Hematopoietic multipotent progenitor cell treated with erythropoietin and hydrocortisone succinate and interleukin-3 and kit ligand, for 6 days (in vitro differentiated cells): ENCODE measurements around the gene GNA14.
A peak's percentile ranks its signal among the peaks of the same experiment; 100 is the strongest.
"Not testable (repeated sequence)": the region's sequence is repeated elsewhere in the genome, so short reads cannot be mapped to it uniquely, and the experiment has no call there.

ENCODE experiments used
- DNase-seq: peaks from one replicate; pipeline ENCODE4 v3.0.0-alpha.2; 2015

Gene GNA14

DNA sequence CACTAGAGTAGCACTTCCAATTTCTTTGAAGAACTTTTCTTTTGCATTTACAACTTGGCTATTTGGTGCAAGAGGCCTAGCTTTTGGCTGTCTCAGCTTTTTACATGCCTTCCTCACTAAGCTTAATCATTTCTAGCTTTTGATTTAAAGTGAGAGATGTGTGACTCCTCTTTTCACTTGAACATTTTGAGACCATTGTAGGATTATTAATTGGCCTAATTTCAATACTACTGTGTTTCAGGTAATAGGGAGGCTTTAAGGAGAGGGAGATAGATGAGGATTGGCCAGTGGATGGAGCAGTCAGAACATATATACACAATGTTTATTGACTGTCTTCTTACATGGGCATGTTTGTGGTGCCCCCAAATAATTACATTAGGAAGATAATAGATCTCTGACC lies 161.7 kb downstream of the GNA14 start:
- DNase-seq: no peak

DNA sequence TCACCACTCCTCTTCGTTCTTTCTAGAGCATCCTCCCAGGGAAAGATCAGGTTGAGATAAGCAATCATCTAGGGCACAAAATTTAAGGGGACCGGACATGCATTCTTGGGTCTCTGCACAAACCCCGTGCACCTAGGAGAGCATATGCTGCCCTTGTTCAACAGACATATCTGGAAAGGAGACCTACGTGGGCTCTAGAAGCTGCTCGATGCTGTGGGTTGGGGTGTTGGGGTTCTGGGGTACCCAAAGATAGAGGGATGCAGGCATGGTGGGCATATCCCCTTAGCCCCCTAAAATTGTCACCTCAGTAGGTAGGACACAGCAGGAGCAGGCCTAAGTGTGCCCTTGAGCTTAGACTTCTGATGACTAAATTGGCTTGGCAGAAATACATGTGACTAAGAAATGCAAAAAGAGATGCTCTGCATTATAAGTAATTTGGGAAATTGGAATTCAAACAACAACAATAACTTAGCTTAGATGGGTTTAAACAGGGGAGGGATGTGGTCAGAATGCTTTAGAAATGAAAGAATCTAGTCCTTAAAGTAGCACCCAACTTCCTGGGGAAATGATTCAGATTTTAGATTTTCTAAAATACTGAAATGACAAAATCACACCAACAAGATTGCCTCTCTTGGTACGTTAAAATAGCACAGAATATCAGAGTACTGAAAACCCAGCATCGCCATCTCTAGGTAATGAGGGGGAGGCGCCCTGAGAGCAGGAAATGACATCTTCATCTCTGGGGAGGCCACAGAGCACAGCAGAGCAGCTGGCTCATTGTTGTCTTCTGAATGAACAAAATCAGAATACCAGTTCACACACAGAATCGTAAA lies 172.3 kb downstream of the GNA14 start:
- no peak for DNase-seq

DNA sequence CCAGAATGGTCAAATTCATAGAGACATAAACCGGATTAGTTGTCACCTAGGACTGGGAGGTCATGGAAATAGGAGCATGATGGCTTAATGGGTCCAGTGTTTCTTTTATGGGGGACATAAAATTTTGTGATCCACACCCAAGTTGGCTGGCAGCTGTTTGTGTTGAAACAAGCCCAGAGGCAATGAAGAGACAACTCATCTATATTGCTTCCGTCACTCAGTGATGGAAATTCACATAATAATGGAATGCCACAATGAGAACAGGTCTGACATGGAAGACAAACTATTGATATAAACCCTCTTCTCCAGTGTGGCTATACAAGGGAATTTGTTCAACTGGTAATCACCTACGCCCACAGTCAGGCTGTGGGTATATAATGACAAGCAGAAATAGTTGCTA lies 173.2 kb downstream of the GNA14 start:
- DNase-seq: no peak

DNA sequence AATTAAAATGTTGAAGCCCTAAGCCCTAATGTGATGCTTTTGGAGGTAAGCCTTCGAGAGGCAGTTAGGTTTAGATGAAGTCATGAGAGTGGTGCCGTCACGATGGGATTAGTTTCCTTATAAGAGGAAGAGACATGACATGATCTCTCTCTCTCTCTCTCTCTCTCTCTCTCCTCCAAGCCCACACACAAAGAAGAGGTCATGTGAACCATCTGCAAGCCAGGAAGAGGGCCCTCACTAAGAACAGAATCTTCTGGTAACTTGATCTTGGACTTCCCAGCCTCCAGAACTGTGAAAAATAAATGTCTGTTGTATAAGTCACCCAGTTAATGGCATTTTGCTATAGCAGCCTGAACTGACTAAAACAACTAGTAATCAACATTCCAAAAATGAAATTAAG lies 175.5 kb downstream of the GNA14 start:
- no peak for DNase-seq

DNA sequence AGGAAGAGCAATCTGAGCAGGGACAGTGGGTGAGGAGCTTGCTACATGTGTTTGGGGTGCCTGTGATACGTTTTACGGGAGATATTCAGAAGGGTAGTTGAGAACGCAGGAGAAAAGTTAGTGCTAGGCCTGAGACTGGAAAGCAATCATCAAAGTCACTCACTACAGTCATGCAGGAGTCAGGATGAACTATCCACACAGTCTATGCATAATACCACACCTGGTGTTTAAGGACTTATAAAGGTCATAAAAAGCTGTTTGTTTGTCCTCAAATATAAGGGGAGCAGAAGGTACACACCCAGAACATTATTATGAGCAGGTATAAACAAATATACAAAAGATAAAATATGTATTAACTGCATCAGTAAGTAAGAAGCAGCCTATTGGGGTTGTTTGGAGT lies 176.6 kb downstream of the GNA14 start:
- no peak for DNase-seq

DNA sequence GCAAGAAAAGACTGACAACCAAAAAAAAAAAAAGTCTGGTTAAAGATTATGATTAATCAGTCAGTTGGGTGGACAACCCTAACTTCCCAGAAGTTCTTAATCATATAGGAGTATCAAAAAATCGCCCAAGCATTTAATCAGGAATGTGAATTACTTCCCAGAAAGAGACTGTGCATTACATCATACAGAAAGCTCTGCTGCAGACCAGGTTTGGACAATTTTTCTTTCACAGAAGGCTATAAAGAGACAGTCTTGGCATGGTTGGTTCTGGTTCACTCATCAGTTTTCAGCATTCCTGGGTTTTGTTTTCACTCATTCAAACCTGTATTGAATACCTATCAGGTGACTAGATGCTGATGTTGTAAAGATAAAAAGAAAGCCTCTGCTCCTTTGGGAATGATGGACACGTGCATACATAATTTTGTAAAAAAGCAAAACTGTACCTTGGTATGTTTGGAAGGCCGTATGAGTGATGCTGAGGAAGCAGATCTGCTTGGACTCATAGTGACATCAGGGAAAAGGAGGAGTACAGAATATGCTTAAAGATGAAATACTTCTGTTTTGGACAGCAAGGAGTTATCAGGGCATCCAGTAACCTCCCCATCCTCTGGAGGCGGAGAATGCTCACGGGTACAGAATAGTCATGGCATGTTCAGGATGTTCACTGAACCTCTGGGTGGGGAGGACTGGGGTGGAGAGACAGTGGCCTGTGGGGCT lies 178.4 kb downstream of the GNA14 start:
- DNase-seq: no peak

DNA sequence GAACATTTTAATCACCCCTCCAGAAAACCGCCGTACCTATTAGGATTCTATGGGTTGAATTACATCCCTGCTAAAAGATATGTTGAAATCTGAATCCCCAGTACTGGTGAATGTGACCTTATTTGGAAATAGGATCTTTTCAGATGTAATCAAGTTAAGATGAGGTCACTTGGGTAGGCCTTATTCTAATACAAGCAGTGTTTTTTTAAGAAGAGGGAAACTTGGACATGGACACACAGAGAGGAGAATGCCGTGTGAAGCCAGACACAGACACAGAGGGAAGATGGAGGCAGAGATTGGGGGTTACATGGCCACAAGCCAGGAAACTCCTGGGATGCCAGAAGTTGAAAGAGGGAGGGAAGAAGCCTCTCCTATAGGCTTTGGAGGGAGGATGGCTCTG lies 183.5 kb downstream of the GNA14 start:
- DNase-seq: no peak

DNA sequence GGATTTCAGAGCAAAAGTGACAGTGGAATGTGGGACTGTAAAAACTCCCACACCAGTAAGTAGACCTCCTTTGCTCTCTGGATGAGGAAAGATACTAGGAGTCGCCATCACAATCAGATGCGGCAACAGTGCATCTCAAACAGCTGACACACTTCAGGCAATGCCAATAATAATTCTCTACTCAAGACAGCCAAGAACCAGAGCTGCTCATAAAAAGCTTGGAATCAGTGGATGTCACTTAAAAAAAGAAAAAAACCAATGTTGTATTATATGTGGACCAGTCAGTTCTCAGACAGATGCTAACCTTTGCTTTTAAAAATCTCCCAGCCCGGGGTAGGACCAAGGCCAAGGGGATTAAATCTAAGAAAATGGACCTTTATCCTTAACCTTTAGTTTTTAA lies 185.0 kb downstream of the GNA14 start:
- DNase-seq: no peak

DNA sequence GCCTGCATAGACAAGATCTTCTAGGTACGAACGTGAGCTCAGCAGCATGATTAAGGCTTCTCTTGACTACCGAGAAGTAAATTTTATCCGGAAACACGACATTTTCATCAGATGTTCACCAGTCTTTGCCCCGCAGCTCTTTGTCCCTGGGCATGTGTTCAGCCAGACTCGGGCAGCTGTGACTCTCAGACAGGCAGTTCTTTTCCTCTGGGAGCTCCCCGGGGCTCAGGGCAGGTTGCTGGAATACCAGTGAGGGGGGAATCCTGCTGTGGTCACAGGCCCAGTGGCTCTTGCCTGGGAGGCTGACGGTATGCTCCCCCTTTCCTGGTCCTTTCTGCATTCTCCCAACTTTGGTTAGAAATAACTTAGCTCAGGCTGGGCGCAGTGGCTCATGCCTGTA lies 186.1 kb downstream of the GNA14 start:
- no peak for DNase-seq

DNA sequence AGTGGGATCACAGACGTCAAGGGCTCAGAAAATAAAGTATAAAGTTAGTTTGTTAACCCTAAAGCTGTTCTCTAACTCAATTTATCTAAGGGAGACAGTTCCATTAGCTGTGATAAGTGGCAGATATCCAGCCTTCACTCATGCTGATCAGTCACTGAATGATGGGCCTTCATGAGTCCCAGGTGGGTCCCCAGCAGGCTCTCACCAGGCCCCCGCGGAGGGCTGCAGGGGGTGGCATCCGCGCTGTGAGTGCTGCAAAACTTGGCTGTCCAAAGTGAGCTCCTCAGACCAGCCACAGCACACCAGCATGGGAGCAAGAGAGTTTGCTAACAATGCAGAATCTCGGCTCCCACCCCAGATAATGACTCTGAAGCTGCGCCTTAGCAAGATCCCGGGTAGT lies 187.2 kb downstream of the GNA14 start:
- DNase-seq: no peak

DNA sequence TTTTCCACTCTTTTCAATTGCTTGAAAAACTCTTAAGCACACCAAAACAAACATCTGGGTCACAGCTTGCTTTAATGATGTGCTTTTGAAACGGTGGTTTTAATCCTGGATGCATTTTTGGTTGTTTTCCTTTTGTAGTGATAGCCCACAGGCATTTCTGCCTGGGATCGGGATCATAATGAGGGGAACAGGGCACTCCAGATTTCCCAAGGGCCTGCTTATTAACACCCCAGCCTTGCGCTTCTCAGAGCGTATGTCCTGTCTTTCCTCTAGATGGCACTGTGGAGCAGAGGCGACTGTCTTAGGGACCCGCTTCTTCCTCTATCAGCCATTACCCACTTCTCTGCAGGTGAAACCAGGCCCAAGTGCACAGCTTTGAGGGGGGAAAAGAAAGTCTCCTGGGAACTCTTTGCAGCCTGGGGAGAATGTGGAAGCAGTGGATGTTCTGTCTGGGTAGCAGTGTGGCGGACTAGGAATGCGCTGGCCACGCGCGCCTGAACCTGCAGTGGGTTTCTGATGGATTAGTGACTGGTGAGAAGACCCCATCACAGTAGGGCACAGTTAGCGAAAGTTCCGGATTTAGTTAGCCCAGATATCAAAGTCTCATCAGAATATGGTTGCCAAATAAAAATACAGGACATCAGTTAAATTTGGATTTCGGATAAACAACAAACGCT lies 190.1 kb downstream of the GNA14 start:
- peak; percentile 92 for DNase-seq

DNA sequence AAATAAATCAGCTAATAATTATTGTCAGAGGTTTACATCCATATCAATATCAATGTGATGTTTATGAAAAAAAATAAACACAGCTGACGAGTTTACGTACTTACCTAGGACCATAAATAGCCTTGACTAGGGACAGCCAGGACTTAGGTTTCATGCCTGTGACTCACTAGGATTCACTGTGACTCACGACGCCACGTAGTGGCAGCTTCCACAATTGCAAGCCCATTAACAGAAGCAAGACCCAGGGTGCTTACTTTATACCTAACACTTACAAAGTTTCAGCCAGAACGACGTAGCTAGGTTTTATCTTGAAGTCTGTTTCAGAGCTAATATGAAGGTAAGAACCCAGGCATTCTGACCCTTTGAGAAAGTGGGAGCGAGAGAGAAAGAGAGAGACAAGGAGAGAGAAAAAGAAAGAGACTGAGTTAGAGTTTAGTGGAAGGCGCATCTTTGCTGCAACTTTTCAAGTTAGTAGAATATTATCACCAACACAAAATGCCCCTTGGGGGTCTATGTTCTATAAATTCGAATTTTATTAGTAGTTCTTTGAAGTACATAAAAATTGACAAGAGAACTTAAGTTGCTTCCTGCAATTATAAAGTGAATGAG lies 191.2 kb downstream of the GNA14 start:
- DNase-seq: peak; percentile 92

DNA sequence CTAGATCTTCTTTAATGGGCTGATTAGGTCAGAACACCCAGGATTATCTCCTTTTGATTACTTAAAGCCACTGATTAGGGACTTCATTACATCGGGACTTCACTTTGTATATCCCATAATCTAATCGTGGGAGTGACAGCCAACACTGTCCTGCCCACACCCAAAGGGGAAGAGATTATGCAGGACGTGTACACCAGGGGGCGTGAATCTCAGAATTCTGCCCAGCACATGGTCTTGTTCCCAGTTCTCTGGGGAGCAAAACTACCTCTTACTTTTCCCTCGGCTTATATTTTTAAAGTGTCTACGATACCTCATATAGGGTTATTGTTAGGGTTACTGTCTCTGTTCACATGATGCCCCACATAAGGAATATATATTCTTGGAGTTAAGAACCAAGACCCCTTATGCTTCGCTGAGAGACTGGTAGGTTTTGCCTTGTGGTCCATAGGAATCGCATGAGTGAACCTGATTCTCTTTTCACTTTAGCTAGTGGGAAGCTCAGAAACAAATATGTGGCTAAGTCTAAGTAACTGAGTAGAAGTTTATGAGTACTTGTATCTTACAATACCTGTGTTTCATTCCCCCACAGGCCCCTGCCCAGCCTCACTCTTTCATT lies 192.7 kb downstream of the GNA14 start:
- DNase-seq: peak; percentile 79

DNA sequence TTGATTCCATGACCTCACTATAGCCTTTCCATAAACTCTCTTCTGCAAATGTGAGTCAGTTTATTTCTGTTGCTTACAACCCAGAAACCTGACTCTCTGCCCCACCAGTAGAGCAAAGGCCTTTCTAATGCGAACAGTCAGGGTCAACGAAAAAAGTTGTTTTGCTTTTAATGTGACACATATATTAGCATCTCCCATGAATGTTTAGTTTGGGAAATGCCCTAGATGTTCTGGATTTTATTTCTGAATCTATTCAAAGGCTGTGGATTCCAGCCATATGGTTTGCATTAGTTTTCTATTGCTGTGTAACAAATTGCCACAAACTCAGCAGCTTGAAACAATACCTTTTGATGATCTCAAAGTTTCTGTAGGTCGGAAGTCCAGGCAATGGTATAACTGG lies 193.5 kb downstream of the GNA14 start:
- DNase-seq: no peak

DNA sequence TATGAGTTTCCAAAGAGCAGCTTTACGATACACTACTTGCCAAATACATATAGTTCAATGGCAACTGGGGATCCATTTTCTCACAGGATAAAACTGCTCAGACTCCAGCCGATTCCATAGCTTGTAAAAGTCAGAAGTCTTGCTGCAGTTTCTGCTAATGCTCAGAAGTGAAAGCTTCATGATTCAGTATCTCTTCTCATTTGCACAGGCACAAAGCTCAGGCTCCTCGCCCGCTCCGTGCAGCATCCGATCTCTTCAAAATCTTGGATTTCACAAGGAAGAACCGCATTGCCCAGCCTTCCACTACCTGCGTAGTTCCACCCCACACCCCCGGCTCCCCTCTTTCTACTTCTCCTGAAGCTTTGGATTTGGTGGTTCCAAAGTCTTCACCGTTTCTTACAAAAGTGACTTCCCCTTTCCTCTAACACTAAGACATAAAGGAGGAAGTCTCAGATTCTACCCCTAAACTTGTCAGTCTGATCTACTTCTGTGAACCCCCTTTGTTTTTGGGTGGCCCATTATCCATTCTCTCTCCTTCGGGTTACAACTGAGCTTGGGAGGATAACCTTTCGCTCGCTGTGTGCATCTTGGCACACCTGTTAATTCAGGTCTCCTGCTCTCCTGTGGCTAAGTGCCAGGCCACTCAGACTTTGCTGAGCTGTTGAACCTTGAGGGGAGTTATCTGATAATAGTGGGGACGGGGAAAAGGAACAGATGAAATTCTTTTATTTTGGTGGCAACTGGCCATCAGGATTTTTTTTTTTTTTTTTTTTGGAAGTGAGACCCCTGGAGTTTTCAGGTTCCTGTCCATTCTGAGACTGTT lies 194.1 kb downstream of the GNA14 start:
- DNase-seq: peak; percentile 60

DNA sequence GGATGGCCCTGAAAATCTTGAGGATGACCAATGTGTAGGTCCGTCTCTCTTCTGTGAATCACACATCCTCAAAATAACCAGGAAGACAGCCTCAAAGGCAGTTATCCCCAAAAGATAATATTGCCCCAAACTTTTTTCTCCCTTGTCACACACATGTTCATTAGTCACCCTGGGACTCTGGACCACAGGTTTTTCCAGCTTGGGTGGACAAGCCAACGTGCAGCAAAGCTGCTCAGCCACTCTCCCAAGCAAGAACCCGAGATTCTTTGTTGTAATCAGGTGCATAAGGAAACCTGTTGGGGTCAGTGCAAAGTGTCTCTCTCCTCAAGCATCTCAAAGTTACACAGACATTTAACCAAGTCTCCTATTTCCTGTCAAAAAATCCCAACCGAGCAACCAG lies 196.6 kb downstream of the GNA14 start:
- DNase-seq: no peak

DNA sequence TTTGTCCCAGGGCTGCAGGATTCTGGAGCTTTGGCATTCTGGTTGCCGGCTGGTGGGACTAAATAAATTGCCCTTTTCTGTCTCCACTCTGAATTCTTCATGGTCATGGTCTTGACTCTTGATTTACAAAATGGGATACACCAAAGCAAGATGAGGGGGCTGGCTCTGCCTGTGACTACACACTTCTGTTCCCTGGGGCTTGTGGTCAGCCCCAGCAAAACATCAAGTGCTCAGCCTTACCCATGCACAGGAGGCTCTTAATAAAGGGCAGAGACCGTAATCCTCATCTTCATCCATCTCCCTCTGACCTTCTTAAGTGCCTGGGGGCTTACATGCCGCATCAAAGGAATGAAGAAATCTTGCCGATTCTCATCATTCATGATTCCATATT lies 198.0 kb downstream of the GNA14 start:
- no peak for DNase-seq

DNA sequence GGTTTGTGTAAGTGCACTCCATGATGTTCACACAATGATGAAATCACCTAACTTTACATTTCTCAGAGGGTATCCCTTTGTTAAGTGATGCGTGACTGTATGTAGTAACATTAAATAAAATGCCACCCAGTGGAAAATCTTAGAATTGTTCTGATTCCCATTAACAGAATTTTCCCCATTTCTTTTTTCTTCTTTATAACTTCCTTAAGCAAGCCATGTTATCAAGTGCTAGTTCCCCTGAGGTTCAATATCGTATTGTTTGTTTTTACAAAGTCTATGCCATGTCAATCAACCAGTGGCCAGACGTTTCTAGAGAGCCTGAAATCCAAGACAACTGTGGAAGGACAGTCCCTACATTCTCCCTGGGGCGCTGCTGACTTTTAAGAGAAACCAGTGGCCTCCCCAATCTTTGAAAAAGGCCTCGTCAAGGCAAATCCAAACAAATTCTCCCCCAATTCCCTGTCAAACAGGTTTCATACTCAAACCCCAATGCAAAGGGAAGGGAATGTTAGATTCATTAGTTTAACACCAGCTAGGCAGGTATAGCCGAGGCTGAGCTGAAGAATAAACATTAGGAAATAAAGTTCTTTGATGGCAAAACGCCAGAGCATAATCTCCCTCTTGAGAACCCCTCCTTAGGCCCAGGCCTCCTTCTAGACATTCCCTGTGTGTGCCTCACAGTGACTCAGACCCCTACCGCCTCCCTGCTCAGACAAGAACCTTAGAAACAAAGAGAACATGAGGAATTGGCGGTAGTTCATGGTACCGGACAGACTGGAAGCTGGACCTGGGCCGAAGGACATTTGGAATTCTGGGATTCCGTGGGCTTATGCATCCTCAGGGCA lies 198.7 kb downstream of the GNA14 start:
- DNase-seq: no peak

DNA sequence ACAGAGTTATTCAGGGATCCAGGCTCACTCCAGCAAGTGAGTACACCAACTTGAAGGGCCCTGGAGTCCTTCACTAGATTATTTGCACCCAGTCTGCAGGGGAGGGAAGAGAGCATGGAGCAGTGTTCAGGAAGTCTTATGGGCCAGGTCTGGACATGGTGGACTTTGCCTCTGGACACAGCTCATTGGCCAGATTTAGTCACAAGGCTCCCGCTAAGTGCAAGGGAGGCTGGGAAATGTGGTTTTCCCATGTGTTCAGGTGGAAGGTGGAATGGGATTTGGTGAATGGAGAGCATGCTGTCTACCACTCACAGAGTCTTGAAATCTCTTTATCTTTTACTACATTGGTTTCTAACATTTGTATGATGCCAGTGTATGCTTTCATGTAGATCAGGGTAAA lies 200.5 kb downstream of the GNA14 start:
- DNase-seq: no peak

DNA sequence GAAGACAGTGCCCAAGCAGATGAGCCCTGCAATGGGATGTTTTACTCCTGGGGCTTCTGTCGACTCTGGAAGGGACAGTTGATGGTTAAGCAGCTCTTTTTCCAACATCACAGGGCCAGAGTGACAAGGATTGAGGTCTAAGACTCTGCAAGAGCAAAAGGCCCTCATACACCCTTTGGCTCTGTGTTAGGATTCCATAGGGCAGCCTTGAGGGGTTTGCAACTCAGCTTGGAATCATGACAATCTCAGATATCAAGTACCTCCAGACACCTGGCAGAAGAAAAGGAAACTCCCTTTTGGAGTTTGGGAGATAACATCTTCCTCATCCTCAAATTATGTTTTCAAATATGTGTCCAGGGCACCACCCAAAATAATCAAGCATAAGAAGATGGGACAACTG lies 205.7 kb downstream of the GNA14 start:
- DNase-seq: no peak

DNA sequence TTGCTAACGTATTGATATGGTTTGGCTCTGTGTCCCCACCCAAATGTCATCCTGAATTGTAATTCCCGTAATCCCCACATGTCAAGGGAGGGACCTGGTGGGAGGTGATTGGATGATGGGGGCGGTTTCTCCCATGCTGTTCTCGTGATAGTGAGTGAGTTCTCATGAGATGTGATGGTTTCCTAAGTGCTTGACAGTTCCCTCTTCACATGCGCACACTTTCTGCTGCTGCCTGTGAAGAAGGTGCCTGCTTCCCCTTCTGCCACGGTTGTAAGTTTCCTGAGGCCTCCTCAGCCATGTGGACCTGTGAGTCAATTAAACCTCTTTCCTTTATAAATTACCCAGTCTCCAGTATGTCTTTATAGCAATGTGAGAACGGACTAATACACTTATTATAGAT lies 207.0 kb downstream of the GNA14 start:
- not testable (repeated sequence) for DNase-seq
